ENCODE measurements around the gene ULK4. TPM values are rescaled to one million over a fixed set of nuclear protein-coding genes. Genes with fewer than 3 reads are reported as not detected.
"Not testable (repeated sequence)": the region's sequence is repeated elsewhere in the genome, so short reads cannot be mapped to it uniquely, and the experiment has no call there.

Gene ULK4
- total RNA-seq, 1 experiment from 2014 or later = 14.3 TPM

DNA sequence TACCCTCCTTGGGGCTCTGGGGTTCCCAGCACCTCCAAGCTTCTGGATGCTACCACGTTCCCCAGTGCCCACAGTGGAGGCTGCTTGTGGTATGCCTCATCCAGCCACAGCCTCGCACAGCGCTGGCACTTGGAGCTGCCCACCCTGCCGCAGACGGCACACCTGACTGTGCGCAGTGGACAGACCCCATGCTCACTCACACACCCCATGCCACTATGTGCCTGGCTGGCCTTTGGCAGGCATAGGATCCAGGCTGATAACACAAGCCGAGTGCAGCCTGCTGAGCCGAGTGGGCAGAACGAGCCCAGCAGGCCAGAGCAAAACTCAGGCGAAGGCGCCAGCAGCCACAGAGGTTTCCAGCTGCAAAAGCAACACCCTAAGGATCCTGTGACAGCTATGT, 311.5 kb downstream of the ULK4 start:
- H3K4me1 ChIP-seq (ENCODE audit: control insufficient read depth, insufficient read depth, low read length) = no peaks in the 10 kb centered on the region
- H3K27me3 ChIP-seq (ENCODE audit: control insufficient read depth, insufficient read depth, low read length) = no peaks in the 10 kb centered on the region
- no peaks in the 10 kb centered on the region for H3K36me3 ChIP-seq (ENCODE audit: control insufficient read depth, insufficient read depth, low read length)
- in situ Hi-C loops (cut with HindIII; ENCODE audit: low pct_unique_long_range_greater_than_20kb, low sequenced_read_pairs) = no loop called here
- TF ChIP-seq, protein P1, sequence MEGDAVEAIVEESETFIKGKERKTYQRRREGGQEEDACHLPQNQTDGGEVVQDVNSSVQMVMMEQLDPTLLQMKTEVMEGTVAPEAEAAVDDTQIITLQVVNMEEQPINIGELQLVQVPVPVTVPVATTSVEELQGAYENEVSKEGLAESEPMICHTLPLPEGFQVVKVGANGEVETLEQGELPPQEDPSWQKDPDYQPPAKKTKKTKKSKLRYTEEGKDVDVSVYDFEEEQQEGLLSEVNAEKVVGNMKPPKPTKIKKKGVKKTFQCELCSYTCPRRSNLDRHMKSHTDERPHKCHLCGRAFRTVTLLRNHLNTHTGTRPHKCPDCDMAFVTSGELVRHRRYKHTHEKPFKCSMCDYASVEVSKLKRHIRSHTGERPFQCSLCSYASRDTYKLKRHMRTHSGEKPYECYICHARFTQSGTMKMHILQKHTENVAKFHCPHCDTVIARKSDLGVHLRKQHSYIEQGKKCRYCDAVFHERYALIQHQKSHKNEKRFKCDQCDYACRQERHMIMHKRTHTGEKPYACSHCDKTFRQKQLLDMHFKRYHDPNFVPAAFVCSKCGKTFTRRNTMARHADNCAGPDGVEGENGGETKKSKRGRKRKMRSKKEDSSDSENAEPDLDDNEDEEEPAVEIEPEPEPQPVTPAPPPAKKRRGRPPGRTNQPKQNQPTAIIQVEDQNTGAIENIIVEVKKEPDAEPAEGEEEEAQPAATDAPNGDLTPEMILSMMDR (IDR thresholded peaks at IDR 0.05) = no peak
- TF ChIP-seq TCF7L2 (IDR thresholded peaks at IDR 0.05; ENCODE audit: low read depth, low read length) (no peak), SIN3A (IDR thresholded peaks at IDR 0.05; ENCODE audit: borderline replicate concordance, insufficient read depth, low read depth, low read length) (no peak), POLR2AphosphoS5 (IDR thresholded peaks at IDR 0.05; ENCODE audit: low read depth, low read length) (no peak)
- TF ChIP-seq, protein P2, sequence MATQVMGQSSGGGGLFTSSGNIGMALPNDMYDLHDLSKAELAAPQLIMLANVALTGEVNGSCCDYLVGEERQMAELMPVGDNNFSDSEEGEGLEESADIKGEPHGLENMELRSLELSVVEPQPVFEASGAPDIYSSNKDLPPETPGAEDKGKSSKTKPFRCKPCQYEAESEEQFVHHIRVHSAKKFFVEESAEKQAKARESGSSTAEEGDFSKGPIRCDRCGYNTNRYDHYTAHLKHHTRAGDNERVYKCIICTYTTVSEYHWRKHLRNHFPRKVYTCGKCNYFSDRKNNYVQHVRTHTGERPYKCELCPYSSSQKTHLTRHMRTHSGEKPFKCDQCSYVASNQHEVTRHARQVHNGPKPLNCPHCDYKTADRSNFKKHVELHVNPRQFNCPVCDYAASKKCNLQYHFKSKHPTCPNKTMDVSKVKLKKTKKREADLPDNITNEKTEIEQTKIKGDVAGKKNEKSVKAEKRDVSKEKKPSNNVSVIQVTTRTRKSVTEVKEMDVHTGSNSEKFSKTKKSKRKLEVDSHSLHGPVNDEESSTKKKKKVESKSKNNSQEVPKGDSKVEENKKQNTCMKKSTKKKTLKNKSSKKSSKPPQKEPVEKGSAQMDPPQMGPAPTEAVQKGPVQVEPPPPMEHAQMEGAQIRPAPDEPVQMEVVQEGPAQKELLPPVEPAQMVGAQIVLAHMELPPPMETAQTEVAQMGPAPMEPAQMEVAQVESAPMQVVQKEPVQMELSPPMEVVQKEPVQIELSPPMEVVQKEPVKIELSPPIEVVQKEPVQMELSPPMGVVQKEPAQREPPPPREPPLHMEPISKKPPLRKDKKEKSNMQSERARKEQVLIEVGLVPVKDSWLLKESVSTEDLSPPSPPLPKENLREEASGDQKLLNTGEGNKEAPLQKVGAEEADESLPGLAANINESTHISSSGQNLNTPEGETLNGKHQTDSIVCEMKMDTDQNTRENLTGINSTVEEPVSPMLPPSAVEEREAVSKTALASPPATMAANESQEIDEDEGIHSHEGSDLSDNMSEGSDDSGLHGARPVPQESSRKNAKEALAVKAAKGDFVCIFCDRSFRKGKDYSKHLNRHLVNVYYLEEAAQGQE (IDR thresholded peaks at IDR 0.05; ENCODE audit: insufficient read depth in 1 of 2, low read depth in 2 of 2, low read length in 1 of 2) = no peak
- no TSS peak for BruUV-seq (replicated peaks)
- DNase-seq (ENCODE audit: low read depth, low spot score) = no peak
- POLR2A ChIA-PET = no interaction called here
- CTCF ChIA-PET = no interaction called here
- intact Hi-C loops (cut with micrococcal nuclease; ENCODE audit: unreplicated experiment) = no loop called here
- no peak overlapping the region for H3K4me3 ChIP-seq (ENCODE audit: low read depth in 2 of 2, low read length in 2 of 2)
- no peaks in the 10 kb centered on the region for H3K9me3 ChIP-seq (ENCODE audit: control insufficient read depth, insufficient read depth, low read depth, low read length)
- ATAC-seq = no peak
- no peak overlapping the region for H3K27ac ChIP-seq (ENCODE audit: low read length)

DNA sequence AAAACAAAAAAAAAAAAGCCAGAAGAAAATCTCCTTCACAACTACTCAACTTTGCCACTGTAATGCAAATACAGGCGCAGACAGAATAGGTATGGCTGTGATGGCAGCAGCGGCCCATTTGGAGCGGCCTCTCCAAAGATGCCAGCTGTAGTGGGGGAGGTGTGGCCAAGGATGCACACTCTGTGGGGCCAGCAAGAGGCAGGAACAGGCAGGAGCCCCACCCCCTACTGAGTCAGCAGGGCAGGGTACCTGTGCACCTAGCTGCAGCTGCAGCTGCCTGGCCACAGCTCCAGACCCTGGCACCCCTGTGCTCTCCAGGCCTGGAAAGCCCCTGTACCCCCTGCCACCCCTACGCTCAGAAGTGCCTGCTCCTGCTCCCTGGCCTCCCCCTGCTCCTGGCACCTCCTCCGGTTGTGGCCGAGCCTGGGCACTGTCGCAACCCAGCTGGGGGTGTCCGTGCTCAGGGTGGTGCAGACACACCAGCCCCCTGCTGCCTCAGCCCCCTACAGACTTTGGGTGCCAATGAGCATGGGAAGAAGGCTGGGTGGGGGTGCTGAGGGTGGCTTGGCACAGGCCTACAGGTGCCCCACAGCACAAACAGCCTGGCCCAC, 312.7 kb downstream of the ULK4 start:
- no peaks in the 10 kb centered on the region for H3K4me1 ChIP-seq (ENCODE audit: control insufficient read depth, insufficient read depth, low read length)
- no peaks in the 10 kb centered on the region for H3K36me3 ChIP-seq (ENCODE audit: control insufficient read depth, insufficient read depth, low read length)
- DNase-seq (ENCODE audit: low read depth, low spot score) (no peak), ATAC-seq (no peak)
- ChIA-PET POLR2A (no interaction called here), CTCF (no interaction called here)
- H3K27ac ChIP-seq (ENCODE audit: low read length) = no peak overlapping the region
- no peaks in the 10 kb centered on the region for H3K27me3 ChIP-seq (ENCODE audit: control insufficient read depth, insufficient read depth, low read length)
- TF ChIP-seq, protein P2 (IDR thresholded peaks at IDR 0.05; ENCODE audit: insufficient read depth in 1 of 2, low read depth in 2 of 2, low read length in 1 of 2) = no peak
- no peak for TF ChIP-seq POLR2AphosphoS5 (IDR thresholded peaks at IDR 0.05; ENCODE audit: low read depth, low read length)
- no peak for TF ChIP-seq SIN3A (IDR thresholded peaks at IDR 0.05; ENCODE audit: borderline replicate concordance, insufficient read depth, low read depth, low read length)
- intact Hi-C loops (cut with micrococcal nuclease; ENCODE audit: unreplicated experiment) = no loop called here
- H3K9me3 ChIP-seq (ENCODE audit: control insufficient read depth, insufficient read depth, low read depth, low read length) = no peaks in the 10 kb centered on the region
- BruUV-seq (replicated peaks) = no TSS peak
- in situ Hi-C loops (cut with HindIII; ENCODE audit: low pct_unique_long_range_greater_than_20kb, low sequenced_read_pairs) = no loop called here
- no peak overlapping the region for H3K4me3 ChIP-seq (ENCODE audit: low read depth in 2 of 2, low read length in 2 of 2)

DNA sequence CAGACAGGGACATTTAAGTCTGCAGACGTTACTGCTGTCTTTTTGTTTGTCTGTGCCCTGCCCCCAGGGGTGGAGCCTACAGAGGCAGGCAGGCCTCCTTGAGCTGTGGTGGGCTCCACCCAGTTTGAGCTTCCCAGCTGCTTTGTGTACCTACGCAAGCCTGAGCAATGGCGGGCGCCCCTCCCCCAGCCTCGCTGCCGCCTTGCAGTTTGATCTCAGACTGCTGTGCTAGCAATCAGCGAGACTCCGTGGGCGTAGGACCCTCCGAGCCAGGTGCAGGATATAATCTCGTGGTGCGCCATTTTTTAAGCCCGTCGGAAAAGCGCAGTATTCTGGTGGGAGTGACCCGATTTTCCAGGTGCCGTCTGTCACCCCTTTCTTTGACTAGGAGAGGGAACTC, 314.2 kb downstream of the ULK4 start:
- in situ Hi-C loops (cut with HindIII; ENCODE audit: low pct_unique_long_range_greater_than_20kb, low sequenced_read_pairs); H3K27me3 ChIP-seq (ENCODE audit: control insufficient read depth, insufficient read depth, low read length); BruUV-seq (replicated peaks); ATAC-seq; CTCF ChIA-PET; H3K36me3 ChIP-seq (ENCODE audit: control insufficient read depth, insufficient read depth, low read length); H3K27ac ChIP-seq (ENCODE audit: low read length); POLR2A ChIA-PET; H3K9me3 ChIP-seq (ENCODE audit: control insufficient read depth, insufficient read depth, low read depth, low read length); H3K4me1 ChIP-seq (ENCODE audit: control insufficient read depth, insufficient read depth, low read length); intact Hi-C loops (cut with micrococcal nuclease; ENCODE audit: unreplicated experiment); DNase-seq (ENCODE audit: low read depth, low spot score); H3K4me3 ChIP-seq (ENCODE audit: low read depth in 2 of 2, low read length in 2 of 2): not testable (repeated sequence)
